HG03095 (cell line): Measurements from ENCODE around the gene MAD1L1.

Source experiments
- ATAC-seq: cut with Tn5 transposase; IDR thresholded peaks from one replicate; pipeline ENCODE4 v1.9.1; 2021; ENCODE audit warnings: moderate library complexity; ENCODE audit not compliant: unreplicated experiment

The MAD1L1 gene

DNA sequence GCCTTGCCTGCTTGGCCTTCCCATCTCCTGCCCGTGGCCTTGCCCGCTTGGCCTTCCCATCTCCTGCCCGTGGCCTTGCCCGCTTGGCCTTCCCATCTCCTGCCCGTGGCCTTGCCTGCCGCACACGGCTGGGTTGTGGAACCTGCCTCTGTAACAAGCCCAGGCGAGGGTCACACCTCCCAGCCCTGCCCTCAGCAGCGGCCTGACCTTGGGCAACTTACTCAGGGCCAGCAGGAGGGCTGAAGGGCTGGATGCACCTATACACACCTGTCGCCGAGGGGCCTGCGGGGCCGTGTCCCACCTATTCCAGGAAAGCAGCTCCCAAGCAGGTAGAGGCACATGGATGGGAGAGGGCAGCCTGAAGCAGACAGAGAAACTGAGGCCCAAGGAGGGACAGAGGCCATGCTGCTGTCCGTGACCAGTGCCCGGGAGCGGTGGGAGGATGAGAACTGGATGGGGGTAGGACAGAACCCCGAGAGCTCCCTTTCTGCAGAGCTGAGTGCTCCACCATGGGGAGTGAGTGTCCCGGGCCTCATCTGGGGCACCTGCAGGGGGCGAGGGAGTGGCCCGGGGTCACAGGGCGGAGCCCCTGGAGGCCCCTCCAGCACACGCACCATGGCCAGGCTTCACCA, 285.0 kb downstream of the MAD1L1 start:
- no peak for ATAC-seq

DNA sequence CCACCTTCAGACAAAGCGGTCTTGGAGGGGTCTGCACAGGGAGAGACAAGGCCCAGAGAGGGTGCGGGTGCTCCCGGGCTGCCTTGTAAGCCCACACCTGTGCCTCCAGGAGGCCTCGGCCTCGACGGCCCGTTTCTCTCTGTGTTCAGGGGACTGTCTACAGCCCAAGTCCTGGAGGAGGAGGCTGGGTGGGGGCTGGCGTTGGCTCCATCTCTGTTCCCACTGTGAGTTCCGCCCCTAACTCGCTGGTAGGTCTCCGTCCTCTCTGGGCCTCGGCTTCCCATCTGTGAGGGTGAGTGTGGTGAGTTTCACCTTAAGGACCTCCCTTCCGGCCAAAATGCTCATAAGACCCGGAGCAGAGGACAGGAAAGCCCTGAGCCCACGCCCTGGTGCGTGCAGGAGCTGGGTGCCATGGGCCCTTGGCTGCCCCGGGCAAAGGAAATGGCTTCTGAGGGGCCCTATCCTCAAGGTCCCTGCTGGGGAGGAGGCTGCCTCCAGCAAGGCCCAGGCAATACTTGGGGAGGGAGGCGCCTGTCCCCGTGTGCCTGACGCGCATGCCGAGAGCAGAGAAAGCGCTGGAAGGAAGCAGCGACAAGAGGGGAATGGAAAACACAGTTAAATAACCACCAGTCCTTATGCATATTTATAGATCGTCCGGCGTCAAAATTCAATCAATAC, 285.8 kb downstream of the MAD1L1 start:
- no peak for ATAC-seq

GRCh38 chr7:1946025-1946772, 286.5 kb downstream of the MAD1L1 start:
- no peak for ATAC-seq

DNA sequence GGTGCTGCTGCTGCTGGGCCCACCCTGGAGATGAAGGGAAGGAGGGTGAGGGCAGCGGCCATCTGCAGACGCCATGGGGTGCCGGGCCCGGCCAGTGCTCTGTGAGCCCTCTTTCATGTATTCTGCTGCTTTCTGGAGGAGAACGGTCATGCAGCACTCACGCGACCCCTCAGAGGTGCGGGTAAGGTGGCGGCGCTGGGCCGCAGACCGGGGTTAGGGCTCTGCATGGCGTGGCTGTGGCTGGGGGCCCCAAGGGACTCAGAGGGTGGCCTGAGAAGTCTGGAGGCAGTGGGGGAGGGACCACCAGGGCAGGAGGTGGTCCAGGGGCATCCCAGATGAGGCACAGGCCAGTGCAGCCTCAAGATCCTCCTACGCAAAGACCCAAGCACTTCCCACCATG, 287.2 kb downstream of the MAD1L1 start:
- ATAC-seq: no peak

DNA sequence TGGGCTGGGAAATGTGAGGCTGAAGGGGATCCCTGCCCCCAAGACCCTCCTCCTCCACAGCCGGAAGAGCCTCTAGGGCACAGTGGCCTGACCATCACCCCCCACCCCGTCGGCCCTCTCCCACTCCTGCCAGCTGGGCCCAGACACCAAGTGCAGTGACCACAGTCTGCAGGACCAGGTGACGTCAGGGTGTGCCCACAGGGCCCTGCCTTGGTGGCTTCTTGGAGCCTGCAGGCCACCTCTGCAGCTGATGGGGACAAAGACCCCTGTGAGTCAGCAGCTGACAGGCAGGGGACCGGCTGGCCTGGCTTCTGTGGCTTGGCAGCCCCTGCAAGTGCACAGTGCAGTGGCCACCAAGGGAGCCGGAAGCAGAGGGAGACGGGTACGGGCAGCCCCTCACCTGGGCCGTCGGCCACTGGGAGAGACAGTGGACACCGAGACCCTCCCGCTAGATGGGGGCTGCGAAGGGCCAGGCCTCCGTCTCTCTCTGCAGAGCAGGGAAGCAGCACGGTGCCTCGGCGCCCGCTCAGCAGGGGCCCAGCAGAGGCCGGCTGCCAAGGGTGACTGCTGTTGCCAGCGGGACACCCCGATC, 288.0 kb downstream of the MAD1L1 start:
- no peak for ATAC-seq

- ATAC-seq: no peak
Observed at GRCh38 chr7:1943933-1944618, 288.7 kb downstream of the MAD1L1 start.

DNA sequence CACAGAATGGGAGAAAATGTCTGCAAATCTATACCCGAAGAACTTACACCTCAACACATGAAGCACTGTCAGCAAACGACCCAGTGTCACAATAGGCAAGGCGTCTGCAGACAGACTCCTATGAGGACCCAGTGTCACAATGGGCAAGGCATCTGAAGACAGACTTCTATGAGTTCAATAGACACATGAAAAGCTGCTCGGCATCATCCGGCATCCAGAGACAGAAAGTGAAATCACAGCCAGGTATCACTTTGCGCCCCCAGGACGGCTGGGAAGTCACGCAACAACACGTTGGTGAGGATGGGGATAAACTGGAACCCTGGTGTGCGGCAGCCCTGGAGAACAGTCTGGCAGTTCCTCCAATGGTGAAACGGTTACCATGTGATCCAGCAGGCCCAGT, 289.4 kb downstream of the MAD1L1 start:
- ATAC-seq: no peak

DNA sequence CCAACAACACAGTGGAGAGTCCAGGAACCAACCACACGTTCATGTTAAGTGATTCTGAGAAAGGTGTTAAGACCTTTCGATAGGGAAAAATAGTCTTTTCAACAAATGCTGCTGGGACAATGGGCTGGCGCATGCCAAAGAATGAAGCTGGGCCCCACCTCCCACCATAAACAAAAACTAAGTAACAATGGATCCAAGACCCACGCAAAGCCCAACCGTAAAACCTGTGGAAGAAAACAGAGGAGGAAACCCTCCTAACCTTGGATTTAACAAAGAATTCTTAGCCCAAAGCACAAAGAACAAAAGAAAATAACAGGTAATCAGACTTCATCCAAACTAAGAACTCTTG, 289.8 kb downstream of the MAD1L1 start:
- no peak for ATAC-seq

GRCh38 chr7:1942243-1942940, 290.4 kb downstream of the MAD1L1 start:
- no peak for ATAC-seq

GRCh38 chr7:1941464-1942242, 291.1 kb downstream of the MAD1L1 start:
- no peak for ATAC-seq

DNA sequence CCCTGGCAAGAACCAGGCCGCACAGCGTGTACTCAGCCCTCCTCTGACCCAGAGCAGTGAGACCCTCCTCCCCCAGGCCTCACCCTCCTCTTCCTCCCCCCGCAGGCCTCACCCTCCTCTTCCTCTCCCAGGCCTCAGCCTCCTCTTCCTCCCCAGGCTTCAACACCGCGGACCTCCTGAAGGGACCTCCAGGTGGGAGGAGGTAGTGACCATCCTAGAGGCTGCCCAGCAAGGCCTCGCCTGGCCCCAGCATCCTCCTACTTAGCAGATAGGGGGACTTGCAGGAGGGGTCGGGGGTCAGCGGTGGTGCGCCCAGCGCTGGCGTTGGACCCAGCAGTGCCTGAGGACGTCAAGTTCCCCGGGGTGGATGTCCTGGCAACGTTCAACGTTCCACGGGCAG, 291.9 kb downstream of the MAD1L1 start:
- peak; percentile 6 for ATAC-seq

GRCh38 chr7:1940402-1940786, 292.4 kb downstream of the MAD1L1 start:
- peak; percentile 91 for ATAC-seq

GRCh38 chr7:1939434-1940401, 293.0 kb downstream of the MAD1L1 start:
- ATAC-seq: peak; percentile 26

- no peak for ATAC-seq
Observed at GRCh38 chr7:1938788-1939433, 293.8 kb downstream of the MAD1L1 start.

GRCh38 chr7:1937252-1937605, 295.5 kb downstream of the MAD1L1 start:
- ATAC-seq: no peak

- ATAC-seq: no peak
Observed at GRCh38 chr7:1936531-1937251, 296.1 kb downstream of the MAD1L1 start.

GRCh38 chr7:1936006-1936310, 296.8 kb downstream of the MAD1L1 start:
- no peak for ATAC-seq
